ENCODE results near the gene NME7. TPM values are rescaled to one million over a fixed set of nuclear protein-coding genes. Genes with fewer than 3 reads are reported as not detected.

NME7 gene
- total RNA-seq, 1 experiment from 2014 or later, result 9.0 TPM

DNA sequence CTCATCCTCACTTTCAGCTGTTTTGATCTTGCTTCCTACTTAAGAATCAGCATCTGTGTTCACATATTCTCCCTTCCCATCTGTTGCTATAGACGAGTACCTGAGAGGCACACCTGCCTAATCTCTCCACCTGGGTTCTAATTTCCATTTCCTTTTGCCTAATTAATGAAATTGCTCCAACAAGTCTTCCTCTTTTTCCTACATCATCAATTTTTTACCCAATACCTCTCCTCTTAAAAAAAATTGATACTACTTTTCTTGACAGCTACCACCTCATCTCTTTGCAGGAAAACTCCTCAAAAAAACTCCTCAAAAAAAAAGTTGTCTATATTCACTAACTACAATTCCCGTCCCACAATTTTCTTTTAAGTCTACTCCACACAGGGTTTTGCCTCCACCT is 71.8 kb downstream of the NME7 start:
- Histone ChIP-seq H3K4me3 (ENCODE audit: low read depth, low read length) (no peak overlapping the region), H3K9me3 (no peaks in the 10 kb centered on the region), H3K36me3 (ENCODE audit: control insufficient read depth, insufficient read depth, low read length) (no peaks in the 10 kb centered on the region), H3K27me3 (replicated peaks; ENCODE audit: control insufficient read depth, insufficient read depth, low read length) (no peaks in the 10 kb centered on the region), H3K4me1 (no peaks in the 10 kb centered on the region; the same call in 1 of the 2 replicates)
- ChIA-PET POLR2A (no interaction called here), CTCF (no interaction called here)
- TF ChIP-seq, protein P1, sequence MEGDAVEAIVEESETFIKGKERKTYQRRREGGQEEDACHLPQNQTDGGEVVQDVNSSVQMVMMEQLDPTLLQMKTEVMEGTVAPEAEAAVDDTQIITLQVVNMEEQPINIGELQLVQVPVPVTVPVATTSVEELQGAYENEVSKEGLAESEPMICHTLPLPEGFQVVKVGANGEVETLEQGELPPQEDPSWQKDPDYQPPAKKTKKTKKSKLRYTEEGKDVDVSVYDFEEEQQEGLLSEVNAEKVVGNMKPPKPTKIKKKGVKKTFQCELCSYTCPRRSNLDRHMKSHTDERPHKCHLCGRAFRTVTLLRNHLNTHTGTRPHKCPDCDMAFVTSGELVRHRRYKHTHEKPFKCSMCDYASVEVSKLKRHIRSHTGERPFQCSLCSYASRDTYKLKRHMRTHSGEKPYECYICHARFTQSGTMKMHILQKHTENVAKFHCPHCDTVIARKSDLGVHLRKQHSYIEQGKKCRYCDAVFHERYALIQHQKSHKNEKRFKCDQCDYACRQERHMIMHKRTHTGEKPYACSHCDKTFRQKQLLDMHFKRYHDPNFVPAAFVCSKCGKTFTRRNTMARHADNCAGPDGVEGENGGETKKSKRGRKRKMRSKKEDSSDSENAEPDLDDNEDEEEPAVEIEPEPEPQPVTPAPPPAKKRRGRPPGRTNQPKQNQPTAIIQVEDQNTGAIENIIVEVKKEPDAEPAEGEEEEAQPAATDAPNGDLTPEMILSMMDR (IDR thresholded peaks at IDR 0.05; ENCODE audit: insufficient read depth in 1 of 2, low read depth in 1 of 2, low read length in 1 of 2, severe bottlenecking in 1 of 2, unreplicated experiment in 1 of 2), result no peak
- no peak overlapping the region for H3K27ac Mint-ChIP-seq (ENCODE audit: unreplicated experiment)
- intact Hi-C loops (cut with micrococcal nuclease; ENCODE audit: unreplicated experiment), result no loop called here
- DNase-seq, result no peak
- no TSS peak for BruUV-seq (replicated peaks)
- no peaks in the 10 kb centered on the region for H3K4me1 Mint-ChIP-seq (ENCODE audit: low read depth, unreplicated experiment)
- H3K27me3 Mint-ChIP-seq (ENCODE audit: insufficient read depth, unreplicated experiment), result no peaks in the 10 kb centered on the region
- no peaks in the 10 kb centered on the region for H3K9me3 Mint-ChIP-seq (ENCODE audit: unreplicated experiment)
- H3K36me3 Mint-ChIP-seq (ENCODE audit: insufficient read depth, unreplicated experiment), result no peaks in the 10 kb centered on the region
- H3K4me3 Mint-ChIP-seq (ENCODE audit: unreplicated experiment), result no peak overlapping the region

DNA sequence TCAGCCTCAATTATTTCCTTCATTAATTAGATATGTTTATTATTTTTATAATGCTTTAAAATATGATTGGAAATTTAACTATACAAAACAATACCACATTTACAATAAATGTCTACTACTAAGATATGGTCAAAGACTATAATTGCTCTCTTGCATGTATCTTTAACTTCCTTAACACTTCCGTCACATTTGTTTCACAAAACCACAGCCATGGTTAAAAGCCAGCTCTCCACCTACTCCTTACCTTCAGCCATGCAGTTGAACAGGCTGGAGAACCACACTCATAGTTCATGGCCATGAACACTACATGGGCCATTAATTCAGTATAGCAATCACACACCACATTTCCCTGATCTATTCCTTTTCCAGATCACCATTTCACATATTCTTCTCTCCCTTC is 72.2 kb downstream of the NME7 start:
- no peaks in the 10 kb centered on the region for H3K36me3 ChIP-seq (ENCODE audit: control insufficient read depth, insufficient read depth, low read length)
- H3K4me1 ChIP-seq, result no peaks in the 10 kb centered on the region; the same call in 1 of the 2 replicates
- CTCF ChIA-PET, result no interaction called here
- H3K4me1 Mint-ChIP-seq (ENCODE audit: low read depth, unreplicated experiment), result no peaks in the 10 kb centered on the region
- no TSS peak for BruUV-seq (replicated peaks)
- intact Hi-C loops (cut with micrococcal nuclease; ENCODE audit: unreplicated experiment), result no loop called here
- POLR2A ChIA-PET, result no interaction called here
- no peaks in the 10 kb centered on the region for H3K9me3 ChIP-seq
- H3K27ac Mint-ChIP-seq (ENCODE audit: unreplicated experiment), result no peak overlapping the region
- DNase-seq, result no peak
- H3K4me3 Mint-ChIP-seq (ENCODE audit: unreplicated experiment), result no peak overlapping the region
- no peaks in the 10 kb centered on the region for H3K27me3 Mint-ChIP-seq (ENCODE audit: insufficient read depth, unreplicated experiment)
- H3K9me3 Mint-ChIP-seq (ENCODE audit: unreplicated experiment), result no peaks in the 10 kb centered on the region
- no peaks in the 10 kb centered on the region for H3K36me3 Mint-ChIP-seq (ENCODE audit: insufficient read depth, unreplicated experiment)
- H3K4me3 ChIP-seq (ENCODE audit: low read depth, low read length), result no peak overlapping the region
- H3K27me3 ChIP-seq (replicated peaks; ENCODE audit: control insufficient read depth, insufficient read depth, low read length), result no peaks in the 10 kb centered on the region
- TF ChIP-seq, protein P1 (IDR thresholded peaks at IDR 0.05; ENCODE audit: insufficient read depth in 1 of 2, low read depth in 1 of 2, low read length in 1 of 2, severe bottlenecking in 1 of 2, unreplicated experiment in 1 of 2), result no peak

DNA sequence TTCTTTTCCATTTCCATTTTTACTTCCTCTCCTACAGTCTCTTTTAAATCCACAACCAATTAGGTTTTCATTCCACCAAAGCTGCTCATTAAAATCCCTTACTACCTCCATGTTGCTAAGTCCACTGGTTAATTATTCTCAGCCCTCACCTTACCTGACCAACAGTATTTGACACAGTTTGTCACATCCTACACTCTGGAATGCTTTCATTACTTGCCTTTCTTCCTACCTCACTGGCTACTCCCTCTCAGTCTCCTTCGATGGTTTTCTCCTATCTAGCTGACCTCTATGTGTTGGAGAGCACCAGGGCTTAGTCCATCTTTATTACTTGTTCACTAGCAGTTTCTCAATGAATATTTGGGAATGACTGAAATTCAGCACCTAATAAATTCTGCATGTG is 78.6 kb downstream of the NME7 start:
- DNase-seq, result no peak
- POLR2A ChIA-PET, result no interaction called here

More for the DNA sequence above, 78.6 kb downstream of the NME7 start:
- BruUV-seq (replicated peaks), result no TSS peak
- no peak overlapping the region for H3K4me3 Mint-ChIP-seq (ENCODE audit: unreplicated experiment)
- no peak overlapping the region for H3K4me3 ChIP-seq (ENCODE audit: low read depth, low read length)
- peaks cover 15% of the 10 kb centered on the region for H3K4me1 Mint-ChIP-seq (ENCODE audit: low read depth, unreplicated experiment)
- no peaks in the 10 kb centered on the region for H3K36me3 ChIP-seq (ENCODE audit: control insufficient read depth, insufficient read depth, low read length)
- intact Hi-C loops (cut with micrococcal nuclease; ENCODE audit: unreplicated experiment), result no loop called here
- H3K9me3 ChIP-seq, result 0 out of 2 replicates have a peak, but pooled peaks cover 5% of the 10 kb centered on the region
- H3K9me3 Mint-ChIP-seq (ENCODE audit: unreplicated experiment), result peaks cover 6% of the 10 kb centered on the region
- CTCF ChIA-PET, result no interaction called here
- H3K27me3 Mint-ChIP-seq (ENCODE audit: insufficient read depth, unreplicated experiment), result no peaks in the 10 kb centered on the region
- no peak overlapping the region for H3K27ac Mint-ChIP-seq (ENCODE audit: unreplicated experiment)
- H3K36me3 Mint-ChIP-seq (ENCODE audit: insufficient read depth, unreplicated experiment), result no peaks in the 10 kb centered on the region
- TF ChIP-seq, protein P1 (IDR thresholded peaks at IDR 0.05; ENCODE audit: insufficient read depth in 1 of 2, low read depth in 1 of 2, low read length in 1 of 2, severe bottlenecking in 1 of 2, unreplicated experiment in 1 of 2), result no peak
- H3K4me1 ChIP-seq, result peaks cover 9% of the 10 kb centered on the region
- H3K27me3 ChIP-seq (replicated peaks; ENCODE audit: control insufficient read depth, insufficient read depth, low read length), result no peaks in the 10 kb centered on the region
